RPMI7951 (cell line): ENCODE results near the gene GPR34. TPM values are rescaled to one million over a fixed set of nuclear protein-coding genes. Genes with fewer than 3 reads are reported as not detected.
"Not testable (repeated sequence)": the region's sequence is repeated elsewhere in the genome, so short reads cannot be mapped to it uniquely, and the experiment has no call there.

Source experiments
- DNase-seq: peaks from one replicate; pipeline ENCODE4 v3.0.0-alpha.2; 2012; ENCODE audit warnings: low read depth
- total RNA-seq: library from RNA; depleted of rRNA; stranded (reverse); fragments of >200 nt; shearing (Covaris generic); gene quantifications from 2 replicates; pipeline ENCODE4 v1.2.3, GENCODE V29; 2014; rRNA removed

Gene GPR34, protein sequence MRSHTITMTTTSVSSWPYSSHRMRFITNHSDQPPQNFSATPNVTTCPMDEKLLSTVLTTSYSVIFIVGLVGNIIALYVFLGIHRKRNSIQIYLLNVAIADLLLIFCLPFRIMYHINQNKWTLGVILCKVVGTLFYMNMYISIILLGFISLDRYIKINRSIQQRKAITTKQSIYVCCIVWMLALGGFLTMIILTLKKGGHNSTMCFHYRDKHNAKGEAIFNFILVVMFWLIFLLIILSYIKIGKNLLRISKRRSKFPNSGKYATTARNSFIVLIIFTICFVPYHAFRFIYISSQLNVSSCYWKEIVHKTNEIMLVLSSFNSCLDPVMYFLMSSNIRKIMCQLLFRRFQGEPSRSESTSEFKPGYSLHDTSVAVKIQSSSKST
- total RNA-seq = not detected in 2 replicates

DNA sequence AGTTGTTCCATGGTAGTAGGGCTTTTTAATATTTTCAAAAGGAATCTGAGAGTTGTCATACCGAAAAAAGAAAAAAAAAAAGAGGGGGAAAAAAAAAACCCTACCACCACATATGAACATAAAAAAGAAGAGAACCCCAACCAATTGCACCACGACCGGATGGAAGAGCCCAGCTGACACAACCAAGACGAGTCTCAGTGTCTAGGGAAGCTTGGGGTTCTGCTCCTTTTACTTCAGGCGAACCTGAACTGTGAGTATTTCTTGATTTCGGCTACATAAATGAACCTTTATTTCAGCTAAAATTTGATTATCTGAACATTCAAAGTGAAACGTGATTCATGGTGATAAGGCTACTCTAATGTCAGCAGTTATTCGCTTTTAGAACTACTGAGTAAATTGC, at the start of gene GPR34:
Gene GPR34, plus strand, starts transcription at position 139 of the 400 bp plus-strand sequence. CDS start 6,661 bp downstream, outside the sequence.
- no peak for DNase-seq

GRCh38 chrX:41646201-41646600, 42.6 kb upstream of the GPR34 start:
- DNase-seq = peak; percentile 24

- DNase-seq = no peak
Measured at GRCh38 chrX:41653125-41653524, 35.6 kb upstream of the GPR34 start.

GRCh38 chrX:41655101-41655500, 33.7 kb upstream of the GPR34 start:
- DNase-seq = no peak

DNA sequence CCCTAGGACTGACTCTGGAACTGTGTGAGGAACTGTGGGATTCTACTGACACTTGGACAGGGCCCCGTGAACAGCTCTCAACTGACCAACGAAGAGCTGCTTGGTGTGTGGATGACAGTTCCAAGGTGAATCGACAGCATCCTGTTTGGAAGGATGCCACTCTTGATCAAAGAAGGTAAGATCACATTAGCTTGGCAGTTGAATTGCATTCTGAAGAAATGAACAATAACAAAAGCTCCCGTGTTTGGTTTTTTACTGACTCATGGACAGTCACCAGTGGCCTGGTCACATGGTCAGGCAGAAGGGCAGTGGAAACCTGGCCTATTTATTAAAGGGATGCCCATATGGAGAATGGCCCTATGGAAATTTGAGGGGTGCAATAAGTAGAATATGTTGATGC, 33.1 kb upstream of the GPR34 start:
- peak; percentile 45 for DNase-seq

DNA sequence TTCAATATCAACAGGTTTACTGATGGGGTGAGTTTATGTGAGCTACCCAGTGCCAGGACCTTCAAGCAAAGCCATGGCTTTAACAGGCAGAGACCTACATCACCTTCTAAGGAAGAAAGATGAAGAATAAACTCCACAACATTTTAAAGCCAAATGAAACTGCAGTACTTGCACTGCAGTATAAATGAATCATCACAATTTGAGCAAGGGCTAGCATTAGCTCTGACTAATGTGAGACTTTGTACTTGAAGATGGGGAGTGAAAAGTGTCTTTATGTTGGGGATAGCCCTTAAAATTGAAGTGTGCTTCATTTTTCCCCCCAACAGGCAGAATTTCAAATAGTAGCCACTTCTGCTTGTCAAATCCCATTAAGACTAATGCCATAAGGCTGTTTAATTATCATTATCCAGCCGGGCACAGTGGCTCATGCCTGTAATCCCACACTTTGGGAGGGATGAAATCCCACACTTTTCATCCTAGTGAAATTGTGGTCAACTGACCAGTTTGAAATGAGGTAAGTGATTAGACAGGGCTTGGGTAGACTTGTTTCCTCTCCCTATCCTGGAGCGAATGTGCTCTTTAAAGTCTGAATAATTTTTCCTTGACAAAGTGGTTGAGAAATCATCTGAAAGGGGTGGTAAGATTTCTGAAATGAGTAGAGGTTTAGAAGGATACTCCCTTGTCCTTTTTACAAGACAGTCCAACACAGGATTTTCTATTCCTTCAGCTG, 27.2 kb upstream of the GPR34 start:
- peak; percentile 7 for DNase-seq

GRCh38 chrX:41664375-41664901, 24.3 kb upstream of the GPR34 start:
- no peak for DNase-seq

DNA sequence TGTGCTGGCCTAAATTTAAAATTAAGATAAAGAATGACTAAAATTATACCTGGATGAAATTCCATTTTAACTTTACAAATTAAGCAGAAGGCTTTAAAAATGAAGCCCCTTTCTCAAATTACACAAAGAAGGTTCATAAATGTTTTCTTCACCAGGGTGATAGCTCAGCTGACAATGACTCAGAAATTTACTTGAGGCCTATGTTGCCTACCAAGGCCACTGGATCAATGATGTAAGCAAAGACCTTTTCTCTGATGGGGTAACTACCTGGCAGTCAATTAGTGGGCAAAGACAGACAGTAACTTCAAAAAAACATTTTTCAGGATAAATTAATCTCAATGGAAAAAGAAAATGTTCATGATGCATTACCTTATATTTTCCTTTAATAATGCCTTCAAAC, 23.9 kb upstream of the GPR34 start:
- no peak for DNase-seq

DNA sequence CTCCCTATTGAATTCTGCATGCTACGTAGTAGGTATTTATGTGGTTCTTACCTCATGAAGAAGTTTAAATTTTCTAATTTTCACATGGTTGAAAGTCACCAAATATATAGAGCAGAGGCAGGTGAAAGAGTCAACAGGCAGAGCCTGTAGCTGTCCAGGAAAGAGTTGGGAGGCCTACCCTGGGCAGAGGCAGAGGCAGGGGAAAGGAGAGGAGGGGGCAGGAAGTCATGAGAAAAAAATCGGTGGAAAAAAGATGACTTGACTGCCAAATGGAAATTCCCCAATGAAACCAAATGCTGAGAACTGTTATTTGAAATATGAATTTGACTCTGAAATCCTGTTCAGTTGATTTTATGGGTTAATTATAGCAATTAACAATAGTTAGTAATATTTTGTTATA, 23.1 kb upstream of the GPR34 start:
- DNase-seq = no peak

GRCh38 chrX:41666251-41666650, 22.5 kb upstream of the GPR34 start:
- peak; percentile 14 for DNase-seq

DNA sequence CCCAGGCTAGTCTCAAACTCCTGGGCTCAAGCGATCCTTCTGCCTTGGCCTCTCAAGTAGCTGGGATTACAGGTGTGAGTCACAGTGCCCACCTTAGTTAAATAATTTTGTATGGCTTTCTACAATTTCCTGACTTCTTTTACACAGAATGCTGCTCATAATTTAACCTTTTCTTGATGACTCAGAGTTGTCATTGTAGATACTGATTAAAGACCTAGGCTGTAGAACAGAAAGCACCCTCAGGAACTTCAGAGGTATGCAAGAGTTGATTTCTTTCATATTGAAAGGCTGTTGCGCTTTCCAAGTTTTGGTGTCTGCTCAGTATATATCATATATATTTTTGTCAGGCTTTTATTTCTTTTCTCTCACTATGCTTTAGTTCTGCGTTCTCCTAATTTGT, 21.1 kb upstream of the GPR34 start:
- no peak for DNase-seq

DNA sequence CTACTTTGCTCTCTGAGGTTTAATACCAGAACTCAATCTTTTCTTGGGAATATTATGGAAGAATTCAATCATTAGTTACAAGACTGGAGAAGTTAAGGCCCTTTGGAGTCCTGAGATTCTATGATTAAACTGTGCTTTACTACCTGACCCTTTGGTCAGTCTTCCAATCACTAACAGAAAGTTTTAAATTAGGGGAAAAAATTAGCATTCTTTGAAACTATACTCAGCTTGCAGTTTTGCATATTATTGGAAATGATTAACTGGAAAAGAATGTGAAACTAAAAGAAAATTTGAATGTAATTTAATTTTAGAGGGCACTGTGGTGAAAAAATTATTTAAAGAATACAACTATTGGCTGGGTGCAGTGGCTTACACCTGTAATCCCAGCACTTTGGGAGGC, 18.7 kb upstream of the GPR34 start:
- DNase-seq = no peak

DNA sequence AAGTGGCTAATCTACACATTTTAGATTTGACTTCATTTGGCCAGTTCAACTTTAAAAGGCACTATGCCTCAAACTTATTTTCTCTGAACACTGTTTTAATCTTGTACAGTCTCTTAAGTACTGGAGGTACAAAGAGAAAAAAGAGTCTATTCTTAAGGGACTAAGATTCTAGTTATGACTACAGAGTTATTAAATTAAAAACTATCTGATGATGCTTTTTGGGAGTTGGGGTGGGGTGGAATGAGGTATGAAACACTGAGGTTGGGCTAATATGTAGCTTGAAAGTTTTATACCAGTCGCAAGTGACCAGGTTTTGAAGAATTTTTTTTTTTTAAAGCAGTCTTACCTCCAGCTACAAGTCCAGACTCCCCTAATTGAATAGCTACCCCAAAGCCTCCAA, 17.7 kb upstream of the GPR34 start:
- no peak for DNase-seq

- no peak for DNase-seq
Measured at GRCh38 chrX:41672643-41673042, 16.1 kb upstream of the GPR34 start.

DNA sequence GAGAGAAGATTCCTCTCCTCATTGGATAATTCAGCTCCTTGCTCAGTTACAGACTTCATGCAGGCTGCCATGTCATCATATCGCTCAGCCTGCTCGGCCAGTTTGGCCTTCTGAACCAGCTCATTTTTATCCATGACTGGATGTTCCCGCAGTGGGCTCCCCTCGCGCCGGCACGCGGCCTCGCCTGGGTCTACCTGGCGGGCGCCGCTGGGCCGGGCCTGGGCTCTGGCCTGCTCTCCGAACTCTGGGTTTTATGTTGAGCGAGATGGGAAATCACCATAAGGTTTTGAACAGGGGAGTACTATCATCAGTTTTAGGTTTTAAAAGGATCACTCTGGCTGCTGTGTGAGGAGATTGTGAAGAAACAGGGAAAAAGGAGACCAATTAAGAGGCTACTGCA, 12.4 kb upstream of the GPR34 start:
- DNase-seq = not testable (repeated sequence)

- DNase-seq = no peak
Measured at GRCh38 chrX:41677183-41678060, 11.4 kb upstream of the GPR34 start.

DNA sequence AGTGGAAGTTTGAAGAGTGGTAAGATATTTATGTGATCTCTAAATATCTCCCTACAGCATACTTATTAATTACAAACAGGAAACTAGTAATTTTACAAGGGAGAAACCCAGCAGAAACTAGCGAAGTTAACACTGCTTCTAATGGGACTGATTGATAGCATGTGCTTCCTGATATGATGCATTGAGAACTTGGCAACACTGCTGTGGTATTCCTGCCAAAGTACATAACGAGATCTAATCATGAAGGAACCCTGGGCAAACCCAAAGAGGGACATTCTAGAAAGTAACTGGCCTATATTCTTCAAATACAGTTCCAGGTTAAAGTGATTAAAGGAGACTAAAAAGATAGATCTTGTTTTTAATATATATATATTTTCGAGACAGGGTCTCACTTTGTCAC, 4.6 kb upstream of the GPR34 start:
- DNase-seq = no peak

- no peak for DNase-seq
Measured at GRCh38 chrX:41684940-41685339, 3.8 kb upstream of the GPR34 start.

DNA sequence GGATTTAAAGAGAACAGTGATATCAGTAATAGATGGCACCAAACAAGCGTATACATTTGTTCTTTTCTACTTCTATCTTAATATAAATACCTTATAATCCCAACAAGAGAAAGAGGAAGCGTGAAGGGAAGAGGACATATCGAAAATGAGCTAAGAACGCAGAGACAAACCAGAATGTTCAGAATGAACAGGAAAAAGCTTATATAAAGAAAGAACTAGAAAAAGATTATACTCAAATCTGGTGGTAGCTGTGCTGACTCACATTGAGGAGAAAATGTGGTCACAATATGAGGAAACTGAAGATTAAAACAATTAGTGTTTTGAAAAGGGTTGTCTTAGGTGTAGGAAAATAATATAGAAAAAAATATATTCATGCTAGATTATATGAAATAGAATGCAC, 2.0 kb upstream of the GPR34 start:
- DNase-seq = no peak

DNA sequence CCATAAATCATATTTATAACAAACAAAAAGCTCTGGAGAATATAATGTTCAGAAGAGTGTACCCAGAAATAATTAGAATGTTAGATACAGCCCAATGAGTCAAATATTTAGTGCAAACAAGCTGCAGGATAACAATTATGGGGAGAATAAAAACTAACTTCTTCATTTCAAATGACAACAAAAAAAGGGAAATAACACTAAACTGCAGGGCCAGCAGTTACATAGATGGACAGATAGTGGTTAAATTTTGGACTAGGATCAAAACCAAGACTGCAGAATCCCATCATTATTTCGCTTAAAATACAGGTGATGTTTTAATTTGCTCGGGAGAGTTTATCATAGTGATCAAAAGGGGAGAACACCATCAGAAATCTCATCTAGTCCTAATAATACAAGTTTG, 617 bp upstream of the GPR34 start:
- DNase-seq = no peak

DNA sequence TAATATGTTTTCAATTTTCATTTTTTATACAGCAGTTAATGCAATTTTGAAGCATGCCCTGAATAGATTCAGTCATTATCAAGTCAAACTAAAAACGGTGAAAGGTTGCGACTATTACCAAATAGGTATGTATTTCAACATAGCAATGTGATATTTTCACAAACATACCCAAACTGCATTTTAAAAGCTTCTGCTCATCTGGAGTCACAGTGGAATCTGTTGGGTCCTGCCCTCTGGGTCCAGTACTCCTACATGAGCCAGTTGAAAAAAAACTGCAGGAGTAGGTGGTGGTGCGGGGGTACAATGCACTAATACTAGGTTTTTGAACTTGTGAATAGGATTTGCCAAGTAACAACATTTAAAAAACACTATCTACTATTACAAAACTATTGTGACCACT, 938 bp downstream of the GPR34 start:
- DNase-seq = no peak

DNA sequence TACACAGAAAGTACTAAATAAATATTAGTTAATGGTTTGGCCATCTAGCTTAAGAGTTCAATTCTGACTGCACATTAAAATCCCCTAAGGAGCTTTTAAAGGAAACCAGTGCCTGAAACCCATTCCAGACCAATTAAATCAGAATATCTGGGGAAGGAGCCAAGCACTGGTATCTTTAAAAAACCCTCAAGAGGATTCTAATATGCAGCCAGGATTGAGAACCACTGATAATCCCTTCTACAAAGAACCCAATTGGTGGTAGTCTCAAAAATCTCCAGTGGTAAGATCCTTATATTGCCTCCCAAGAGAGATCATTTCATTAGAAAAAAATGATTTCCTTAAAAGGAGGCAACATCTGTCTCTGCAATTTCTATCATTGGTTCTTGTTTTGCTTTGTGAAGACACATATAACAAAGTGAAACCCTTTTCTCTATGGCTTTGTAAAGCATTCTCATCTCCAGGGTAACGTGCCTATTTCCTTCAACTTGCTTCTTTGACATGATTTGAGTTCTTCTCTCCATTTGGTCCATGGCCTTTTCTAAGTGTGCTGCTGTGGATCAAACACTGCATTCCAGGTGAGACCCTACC, 3.5 kb downstream of the GPR34 start:
- no peak for DNase-seq
